ENCODE results near the gene OR3A1.

DNA sequence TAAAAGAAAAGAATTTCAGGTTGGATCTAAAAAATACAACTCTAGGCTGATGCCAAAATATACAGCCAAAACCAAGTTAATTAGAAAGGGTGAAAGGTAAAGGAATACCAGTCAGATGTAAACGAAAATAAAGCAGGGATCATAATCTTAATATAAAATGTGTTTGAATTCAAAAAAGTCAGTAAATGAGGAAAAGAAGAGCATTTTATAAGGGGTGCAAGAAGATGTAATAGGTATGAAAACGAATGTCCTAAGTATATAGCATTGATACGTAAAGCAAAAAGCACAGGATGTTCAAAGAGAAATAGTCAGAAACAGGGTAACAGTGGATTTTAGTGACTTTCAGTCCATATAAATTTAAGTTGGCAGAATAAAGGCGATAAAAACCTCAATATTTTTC lies 2.5 kb downstream of the OR3A1 start:
- TF ChIP-seq EZH2 (IDR thresholded peaks at IDR 0.05; ENCODE audit: low read length, missing control alignments) (no peak), CTCF (conservative IDR thresholded peaks at IDR 0.05 in 1 of 2, IDR thresholded peaks at IDR 0.05 in 1 of 2; ENCODE audit: low read depth in 1 of 2, low read length in 2 of 2) (no peak)
